HepG2 (cell line): ENCODE results near the gene RSAD2. TPM values are rescaled to one million over a fixed set of nuclear protein-coding genes. Genes with fewer than 3 reads are reported as not detected.

ENCODE experiments used
- AKAP8 ChIP-seq: sonication (generic); formaldehyde crosslinking; IDR thresholded peaks from 2 replicates; pipeline ENCODE4 v1.5.1; 2020; ENCODE audit warnings: mild to moderate bottlenecking, missing genetic modification reagents
- ARID2 ChIP-seq: sonication (generic); formaldehyde crosslinking; IDR thresholded peaks from 2 replicates; pipeline ENCODE4 v1.8.1; 2022; ENCODE audit warnings: mild to moderate bottlenecking, missing genetic modification reagents, borderline replicate concordance
- ATAD3A ChIP-seq: sonication (generic); formaldehyde crosslinking; IDR thresholded peaks from 2 replicates; pipeline ENCODE4 v1.4.0; 2020; ENCODE audit warnings: missing genetic modification reagents
- ATRX ChIP-seq: sonication (generic); formaldehyde crosslinking; IDR thresholded peaks from 2 replicates; pipeline ENCODE4 v1.4.0; 2020; ENCODE audit warnings: missing genetic modification reagents, borderline replicate concordance
- CCDC6 ChIP-seq: sonication (generic); formaldehyde crosslinking; IDR thresholded peaks from 2 replicates; pipeline ENCODE4 v1.8.1; 2022; ENCODE audit warnings: mild to moderate bottlenecking, missing genetic modification reagents, moderate library complexity
- CENPX ChIP-seq: sonication (generic); formaldehyde crosslinking; IDR thresholded peaks from 2 replicates; pipeline ENCODE4 v1.9.0; 2021; ENCODE audit warnings: mild to moderate bottlenecking, missing genetic modification reagents, moderate library complexity
- HNF1A ChIP-seq, 2 experiments: sonication (generic) in 1 of 2; formaldehyde crosslinking in 1 of 2; IDR thresholded peaks; 2 replicates each; pipeline versions ENCODE4 v1.4.0 to v1.6.1; 2016 to 2020; ENCODE audit warnings: borderline replicate concordance in 1 of 2, low read depth in 1 of 2, mild to moderate bottlenecking in 1 of 2, missing genetic modification reagents in 1 of 2
- NCOA1 ChIP-seq: sonication (generic); formaldehyde crosslinking; IDR thresholded peaks from 2 replicates; pipeline ENCODE4 v1.9.0; 2021; ENCODE audit warnings: missing genetic modification reagents
- NR2F2 ChIP-seq: IDR thresholded peaks from 2 replicates; pipeline ENCODE4 v1.6.1; 2012; ENCODE audit warnings: low read depth, inconsistent platforms, borderline replicate concordance
- PATZ1 ChIP-seq: sonication (generic); formaldehyde crosslinking; IDR thresholded peaks from 2 replicates; pipeline ENCODE4 v1.4.0; 2020; ENCODE audit warnings: missing genetic modification reagents
- PBX2 ChIP-seq: IDR thresholded peaks from 2 replicates; pipeline ENCODE4 v1.6.1; 2016; ENCODE audit warnings: control low read depth
- RARG ChIP-seq: sonication (generic); formaldehyde crosslinking; IDR thresholded peaks from 2 replicates; pipeline ENCODE4 v1.4.0; 2020; ENCODE audit warnings: low read depth, mild to moderate bottlenecking, missing genetic modification reagents
- RCOR2 ChIP-seq: IDR thresholded peaks from 2 replicates; pipeline ENCODE4 v1.6.1; 2016; ENCODE audit warnings: missing biosample characterization, missing genetic modification reagents
- SAP130 ChIP-seq: IDR thresholded peaks from 2 replicates; pipeline ENCODE4 v1.6.1; 2016; ENCODE audit warnings: low read depth
- SOX6 ChIP-seq, 2 experiments: fragments of 450-650 bp in 1 of 2; sonication (generic) in 1 of 2; formaldehyde crosslinking in 1 of 2; IDR thresholded peaks; 2 replicates each; pipeline versions ENCODE4 v1.4.0 to v1.6.1; 2017 to 2020; ENCODE audit warnings: antibody characterized with exemption in 1 of 2, mild to moderate bottlenecking in 1 of 2, missing genetic modification reagents in 1 of 2
- TAF15 ChIP-seq: fragments of 200-400 bp; formaldehyde crosslinking; IDR thresholded peaks from one replicate; pipeline ENCODE4 v1.6.1; 2018; ENCODE audit warnings: mild to moderate bottlenecking, low read depth, low read length; ENCODE audit not compliant: poor library complexity, severe bottlenecking
- U2AF1 ChIP-seq: fragments of 200-400 bp; formaldehyde crosslinking; optimal IDR thresholded peaks from 2 replicates; pipeline ENCODE3; 2017; ENCODE audit warnings: mild to moderate bottlenecking, low read depth, low read length
- ZMYM2 ChIP-seq: sonication (generic); formaldehyde crosslinking; IDR thresholded peaks from 2 replicates; pipeline ENCODE4 v1.8.0; 2022; ENCODE audit warnings: mild to moderate bottlenecking, missing genetic modification reagents
- ZNF343 ChIP-seq: sonication (generic); formaldehyde crosslinking; IDR thresholded peaks from 2 replicates; pipeline ENCODE4 v1.4.0; 2020; ENCODE audit warnings: mild to moderate bottlenecking, missing genetic modification reagents
- ZNF354B ChIP-seq: sonication (generic); formaldehyde crosslinking; IDR thresholded peaks from 2 replicates; pipeline ENCODE4 v1.8.0; 2022; ENCODE audit warnings: mild to moderate bottlenecking, missing genetic modification reagents
- ZNF468 ChIP-seq: sonication (generic); formaldehyde crosslinking; IDR thresholded peaks from 2 replicates; pipeline ENCODE4 v1.8.0; 2022; ENCODE audit warnings: mild to moderate bottlenecking, moderate library complexity, missing genetic modification reagents
- ZNF7 ChIP-seq: IDR thresholded peaks from 2 replicates; pipeline ENCODE4 v1.6.1; 2016; ENCODE audit warnings: missing biosample characterization, missing genetic modification reagents
- ZSCAN9 ChIP-seq: IDR thresholded peaks from 2 replicates; pipeline ENCODE4 v1.6.1; 2016; ENCODE audit warnings: borderline replicate concordance
- polyA plus RNA-seq, 8 experiments: library from polyadenylated mRNA; depleted of rRNA in 3 of 8; stranded (reverse) in 7 of 8; unstranded in 1 of 8; fragments of >200 nt; fragmentation: Illumina TruSeq in 4 of 8; extraction: Trizol in 4 of 8; gene quantifications; 2 replicates each; pipeline versions ENCODE4 v1.2.1 to v1.2.3, GENCODE V29; 2011 to 2016; ENCODE audit warnings: low read depth in 4 of 8, missing spikeins in 1 of 8, mixed read lengths in 1 of 8; ENCODE audit not compliant: insufficient read depth in 1 of 8
- total RNA-seq, 5 experiments: library from RNA; depleted of rRNA; stranded (reverse); fragments of >200 nt; fragmentation: Illumina TruSeq; extraction: Trizol; gene quantifications; 2 replicates each; pipeline ENCODE4 v1.2.3, GENCODE V29; 2016; ENCODE audit warnings: low read depth in 1 of 5

Gene RSAD2
- total and polyA plus RNA-seq, 2 of the 13 experiments (the other 11 are each of a cell fraction or from before 2014, with no cell fraction given): 0.11 TPM; not detected in 1

DNA sequence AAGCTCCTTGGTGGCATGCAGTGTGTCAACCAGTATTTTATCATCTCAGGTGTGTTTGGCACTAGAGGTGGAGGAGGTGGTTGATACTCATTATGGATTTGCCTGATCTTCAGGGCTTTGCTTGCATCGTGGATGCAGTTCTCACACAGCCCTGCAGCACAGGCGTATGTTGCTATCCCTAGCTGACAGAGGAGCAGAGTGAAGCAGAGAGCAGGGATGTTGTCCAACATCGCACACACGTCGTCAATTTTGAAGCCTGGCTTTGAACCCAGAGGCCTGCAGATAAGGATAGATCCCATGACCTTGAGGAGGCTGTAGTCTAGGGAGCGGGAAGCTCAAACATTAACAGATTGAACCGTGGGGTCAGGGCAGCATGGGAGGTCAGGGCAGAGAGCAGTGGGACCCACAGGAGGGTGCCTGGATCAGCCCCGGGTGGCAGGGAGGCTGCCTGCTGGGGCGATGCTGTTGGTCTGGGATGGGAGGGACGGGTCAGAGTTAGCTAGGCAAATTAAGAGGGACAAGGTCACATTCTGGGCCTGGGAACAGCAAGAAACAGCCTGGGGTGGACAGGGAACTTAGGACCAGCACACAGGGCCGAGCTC is 43.8 kb downstream of the RSAD2 start (continued):
- peak; percentile 83 for TF ChIP-seq HNF1A (IDR thresholded peaks at IDR 0.05; ENCODE audit: low read depth)
- TF ChIP-seq HNF1A (CRISPR knock-in tag; IDR thresholded peaks at IDR 0.05; ENCODE audit: borderline replicate concordance): peak; percentile 99
- peak; percentile 83 for TF ChIP-seq PATZ1 (CRISPR knock-in tag)
- 0 out of 2 replicates have a peak, but pooled peaks have one; percentile 21 for TF ChIP-seq CCDC6 (CRISPR knock-in tag)
- TF ChIP-seq ZNF354B (CRISPR knock-in tag): 0 out of 2 replicates have a peak, but pooled peaks have one; percentile 57
- TF ChIP-seq ARID2 (CRISPR knock-in tag): no peak
- peak; percentile 94 for TF ChIP-seq ZNF343 (CRISPR knock-in tag)
- TF ChIP-seq ZSCAN9 (CRISPR knock-in tag): 0 out of 2 replicates have a peak, but pooled peaks have one; percentile 55
- TF ChIP-seq TAF15: no peak
- TF ChIP-seq SAP130 (CRISPR knock-in tag): peak; percentile 94
- TF ChIP-seq AKAP8: 0 out of 2 replicates have a peak, but pooled peaks have one; percentile 77
- no peak for TF ChIP-seq NCOA1 (CRISPR knock-in tag)
- TF ChIP-seq NR2F2: peak; percentile 97
- no peak for TF ChIP-seq ZNF468 (CRISPR knock-in tag)
- TF ChIP-seq ATAD3A: no peak
- TF ChIP-seq CENPX (CRISPR knock-in tag): no peak
- TF ChIP-seq U2AF1: peak; percentile 3
- no peak for TF ChIP-seq RARG (CRISPR knock-in tag)
- TF ChIP-seq PBX2 (CRISPR knock-in tag): 0 out of 2 replicates have a peak, but pooled peaks have one; percentile 25
- TF ChIP-seq RCOR2 (CRISPR knock-in tag): peak; percentile 97
- TF ChIP-seq ATRX (CRISPR knock-in tag): no peak
- peak; percentile 92; the same call in 1 of the 2 replicates for TF ChIP-seq ZMYM2 (CRISPR knock-in tag)
- no peak for TF ChIP-seq ZNF7
- TF ChIP-seq SOX6 (IDR thresholded peaks at IDR 0.05): no peak
- TF ChIP-seq SOX6 (CRISPR knock-in tag; IDR thresholded peaks at IDR 0.05): peak; percentile 93
